Muscle of leg (tissue), 16 donors: ENCODE results near the gene PNMT. TPM values are rescaled to one million over a fixed set of nuclear protein-coding genes. Genes with fewer than 3 reads are reported as not detected.
A peak's percentile ranks its signal among the peaks of the same experiment; 100 is the strongest.

Experiments
- DNase-seq: peaks from one replicate; pipeline ENCODE4 v3.0.0; 2013
- H3K27ac ChIP-seq: one replicate; pipeline ENCODE4 v1.5.1; 2013; ENCODE audit warnings: mild to moderate bottlenecking, low read length, control low read depth
- H3K27me3 ChIP-seq: one replicate; pipeline ENCODE4 v1.6.1; 2013; ENCODE audit warnings: low read length; ENCODE audit not compliant: control insufficient read depth, insufficient read depth
- H3K36me3 ChIP-seq: one replicate; pipeline ENCODE4 v1.6.1; 2013; ENCODE audit warnings: low read length; ENCODE audit not compliant: control insufficient read depth, insufficient read depth
- H3K4me1 ChIP-seq: one replicate; pipeline ENCODE4 v1.6.1; 2013; ENCODE audit warnings: low read length; ENCODE audit not compliant: control insufficient read depth, insufficient read depth
- H3K4me3 ChIP-seq: one replicate; pipeline ENCODE4 v1.5.1; 2013; ENCODE audit warnings: low read length, control low read depth
- H3K9me3 ChIP-seq: replicated peaks from 2 replicates; pipeline ENCODE4 v1.6.1; 2013; ENCODE audit warnings: low read depth, low read length; ENCODE audit not compliant: control insufficient read depth
- WGBS: methylation state at CpG from one replicate; pipeline ENCODE4 v1.1.5; 2013; ENCODE audit warnings: missing lambda C conversion rate; ENCODE audit not compliant: insufficient coverage; 5-methylcytosine and 5-hydroxymethylcytosine counted together
- long read RNA-seq, 11 donors: transcript quantifications; one replicate each; lab custom pipeline, GENCODE V29; 2026
- polyA plus RNA-seq, 8 donors: library from polyadenylated mRNA; unstranded; fragments of 120-200 nt; gene quantifications; one replicate each; pipeline versions ENCODE4 v1.2.1 to v1.2.3, GENCODE V29; 2013; ENCODE audit warnings: inconsistent platforms in 1 of 8, low replicate concordance in 1 of 8; ENCODE audit not compliant: insufficient read length in 8 of 8, insufficient read depth in 1 of 8
- total RNA-seq: library from RNA; stranded (reverse); fragments of 120-200 nt; gene quantifications from one replicate; pipeline ENCODE4 v1.2.4, GENCODE V29; 2013

The PNMT gene, protein sequence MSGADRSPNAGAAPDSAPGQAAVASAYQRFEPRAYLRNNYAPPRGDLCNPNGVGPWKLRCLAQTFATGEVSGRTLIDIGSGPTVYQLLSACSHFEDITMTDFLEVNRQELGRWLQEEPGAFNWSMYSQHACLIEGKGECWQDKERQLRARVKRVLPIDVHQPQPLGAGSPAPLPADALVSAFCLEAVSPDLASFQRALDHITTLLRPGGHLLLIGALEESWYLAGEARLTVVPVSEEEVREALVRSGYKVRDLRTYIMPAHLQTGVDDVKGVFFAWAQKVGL
- total RNA-seq (3.2 TPM), polyA plus RNA-seq (1 to 10 TPM; 1.7 to 6.6 (median 3.6) TPM)
- long read RNA-seq, donor 1 = 0 reads
- long read RNA-seq, donor 2 = 0 reads
- long read RNA-seq, donor 3, partial matches to known transcripts = 0 of 1 reads
- long read RNA-seq, donor 3, other reads (novel, unspliced or antisense) = 0 of 1 reads
- long read RNA-seq, donor 4 = 0 reads
- long read RNA-seq, donor 5, partial matches to known transcripts = 0 of 1 reads
- long read RNA-seq, donor 5, other reads (novel, unspliced or antisense) = 0 of 1 reads
- long read RNA-seq, donor 6, partial matches to known transcripts = 0 of 2 reads
- long read RNA-seq, donor 6, other reads (novel, unspliced or antisense) = 0 of 2 reads
- long read RNA-seq, donor 7 = 0 reads
- long read RNA-seq, donor 8 = 0 reads
- long read RNA-seq, donor 9 = 0 reads
- long read RNA-seq, donor 10 = 0 reads
- long read RNA-seq, donor 11, partial matches to known transcripts = 0 of 1 reads
- long read RNA-seq, donor 11, other reads (novel, unspliced or antisense) = 0 of 1 reads

DNA sequence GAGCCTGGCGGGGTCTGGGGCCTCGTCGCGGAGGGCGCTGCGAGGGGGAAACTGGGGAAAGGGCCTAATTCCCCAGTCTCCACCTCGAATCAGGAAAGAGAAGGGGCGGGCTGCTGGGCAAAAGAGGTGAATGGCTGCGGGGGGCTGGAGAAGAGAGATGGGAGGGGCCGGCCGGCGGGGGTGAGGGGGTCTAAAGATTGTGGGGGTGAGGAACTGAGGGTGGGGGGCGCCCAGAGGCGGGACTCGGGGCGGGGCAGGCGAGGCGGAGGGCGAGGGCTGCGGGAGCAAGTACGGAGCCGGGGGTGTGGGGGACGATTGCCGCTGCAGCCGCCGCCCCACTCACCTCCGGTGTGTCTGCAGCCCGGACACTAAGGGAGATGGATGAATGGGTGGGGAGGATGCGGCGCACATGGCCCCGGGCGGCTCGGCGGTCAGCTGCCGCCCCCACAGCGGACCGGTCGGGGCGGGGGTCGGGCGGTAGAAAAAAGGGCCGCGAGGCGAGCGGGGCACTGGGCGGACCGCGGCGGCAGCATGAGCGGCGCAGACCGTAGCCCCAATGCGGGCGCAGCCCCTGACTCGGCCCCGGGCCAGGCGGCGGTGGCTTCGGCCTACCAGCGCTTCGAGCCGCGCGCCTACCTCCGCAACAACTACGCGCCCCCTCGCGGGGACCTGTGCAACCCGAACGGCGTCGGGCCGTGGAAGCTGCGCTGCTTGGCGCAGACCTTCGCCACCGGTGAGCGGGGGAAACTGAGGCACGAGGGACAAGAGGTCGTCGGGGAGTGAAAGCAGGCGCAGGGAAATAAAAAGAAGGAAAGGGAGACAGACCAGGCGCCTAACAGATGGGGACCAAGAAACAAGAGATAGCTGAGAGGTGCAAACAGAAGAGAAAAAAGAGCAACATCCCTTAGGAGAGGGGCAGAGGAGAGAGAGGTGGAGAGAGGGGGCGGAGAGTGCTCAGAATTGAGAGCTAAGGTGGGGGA lies at the start of gene PNMT:
Gene PNMT, plus strand, starts transcription at position 509 of the 980 bp plus-strand sequence. Its CDS starts 23 bp downstream, at position 532.
- peak within 1 kb of the TSS; percentile 95 for H3K27ac ChIP-seq
- H3K36me3 ChIP-seq = peaks cover 3% of the 10 kb centered on the region
- peak within 1 kb of the TSS; percentile 52 for H3K4me3 ChIP-seq
- peaks cover 65% of the 10 kb centered on the region for H3K4me1 ChIP-seq
- DNase-seq = peak; percentile 71
- H3K27me3 ChIP-seq = peaks cover 59% of the 10 kb centered on the region
- H3K9me3 ChIP-seq = no peaks in the 10 kb centered on the region
- under 1% methylated on average over 77 of the region's 85 CpGs for WGBS

DNA sequence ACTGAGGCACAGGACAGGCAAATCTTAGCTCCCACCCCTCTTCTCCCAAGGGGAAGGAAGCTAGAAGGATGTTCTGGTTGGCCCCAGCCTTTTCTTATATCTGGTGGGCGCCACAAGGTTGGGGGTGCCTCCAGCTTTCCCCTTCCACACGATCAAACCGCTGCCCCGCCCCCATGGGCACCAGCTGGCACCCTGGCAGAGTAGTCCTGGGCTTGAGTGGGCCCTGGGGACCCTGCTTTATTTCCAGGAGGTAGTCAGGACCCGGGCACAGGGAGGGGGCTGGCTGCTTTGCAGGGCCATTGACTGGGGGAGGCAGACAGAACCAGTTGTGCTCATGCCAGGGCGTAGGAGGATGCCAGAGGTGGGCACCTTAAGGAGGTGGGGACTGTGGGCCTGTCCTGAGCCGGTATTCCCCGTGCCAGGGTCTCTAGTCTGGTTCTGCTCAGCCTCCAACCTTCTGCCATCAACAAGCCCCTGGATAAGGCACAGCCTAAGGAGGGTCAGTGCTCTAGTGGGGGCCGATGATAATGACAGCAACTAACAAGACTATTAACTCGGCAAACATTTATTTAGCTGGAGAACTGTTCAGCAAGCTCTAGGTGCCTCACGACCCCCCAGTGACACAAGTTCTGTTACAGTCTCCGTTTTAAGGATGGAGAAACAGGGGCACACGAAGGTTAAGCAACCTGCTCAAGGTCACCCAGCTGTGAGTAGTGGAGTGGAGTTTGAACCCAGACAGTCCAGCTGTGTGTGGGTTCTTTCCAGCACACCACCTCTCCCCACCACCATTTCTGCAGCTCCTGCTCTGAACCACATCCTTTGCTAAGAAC lies 49.1 kb upstream of the PNMT start:
- Histone ChIP-seq H3K27me3 (peaks cover 61% of the 10 kb centered on the region), H3K36me3 (no peaks in the 10 kb centered on the region), H3K27ac (no peak overlapping the region), H3K9me3 (no peaks in the 10 kb centered on the region), H3K4me3 (no peak overlapping the region), H3K4me1 (peaks cover 23% of the 10 kb centered on the region)
- no peak for DNase-seq
- WGBS = 51% methylated on average over 5 of the region's 13 CpGs

DNA sequence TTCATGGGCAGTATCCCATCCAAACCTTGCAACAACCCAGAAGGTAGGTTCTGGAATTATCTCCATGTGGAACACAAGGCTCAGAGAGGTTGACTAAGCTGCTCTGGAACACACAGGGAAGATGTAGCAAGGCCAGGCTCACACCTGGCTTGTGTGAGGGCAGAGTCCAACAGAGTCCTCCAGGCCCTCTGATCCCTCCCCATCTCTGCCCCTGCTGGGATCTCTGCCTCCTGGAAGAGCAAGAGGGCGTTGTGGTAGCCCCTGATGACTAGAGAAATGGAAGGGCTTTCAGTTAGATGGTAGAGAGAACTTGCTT lies 48.5 kb upstream of the PNMT start:
- Histone ChIP-seq H3K36me3 (no peaks in the 10 kb centered on the region), H3K4me1 (peaks cover 23% of the 10 kb centered on the region), H3K9me3 (no peaks in the 10 kb centered on the region), H3K27me3 (peaks cover 60% of the 10 kb centered on the region), H3K4me3 (no peak overlapping the region), H3K27ac (no peak overlapping the region)
- DNase-seq = no peak
- no CpG with 5 or more reads among the region's 1 CpG for WGBS

DNA sequence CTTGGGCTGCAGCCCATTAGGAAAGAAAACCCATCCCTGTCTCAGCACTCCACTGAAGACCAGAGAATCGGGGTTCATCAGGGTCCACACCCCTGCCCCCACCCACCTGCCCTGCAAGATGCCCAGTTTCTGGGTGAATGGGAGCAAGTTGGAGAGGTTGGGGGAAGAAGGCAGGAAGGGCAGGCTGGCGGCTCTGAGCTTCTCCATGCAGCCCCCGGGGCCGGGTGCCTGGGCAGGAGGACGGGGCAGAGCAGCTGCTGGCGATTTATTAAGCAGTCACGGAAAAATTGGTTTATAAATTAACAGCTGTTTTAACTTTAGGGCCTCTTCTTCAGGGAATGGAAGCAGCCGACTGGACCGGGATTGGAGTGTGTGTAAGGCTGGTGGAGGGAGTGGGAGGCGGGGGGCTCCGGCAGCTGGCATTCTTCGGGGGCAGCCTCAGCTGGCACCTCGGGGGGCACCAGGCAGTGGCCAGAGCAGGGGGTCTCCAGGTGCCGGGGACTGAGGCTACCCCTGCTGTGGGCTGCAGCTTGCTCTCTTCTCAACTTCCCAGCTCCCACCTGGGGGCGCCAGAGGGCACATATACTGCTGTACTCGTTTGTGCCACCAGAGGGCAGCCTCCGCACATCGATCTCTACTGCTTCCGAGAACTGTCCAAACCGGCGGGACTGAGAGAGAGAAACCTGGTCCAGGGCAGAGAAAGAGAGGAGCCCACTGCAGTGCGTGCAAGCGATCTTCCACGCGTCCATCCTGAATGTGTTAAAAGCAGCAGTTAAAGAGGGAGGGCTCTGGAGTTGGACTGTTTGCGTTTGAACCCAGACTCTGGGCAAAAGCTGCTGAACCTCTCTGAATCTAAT lies 46.5 kb upstream of the PNMT start:
- Histone ChIP-seq H3K4me3 (no peak overlapping the region), H3K9me3 (no peaks in the 10 kb centered on the region), H3K4me1 (peaks cover 33% of the 10 kb centered on the region), H3K36me3 (no peaks in the 10 kb centered on the region), H3K27me3 (peaks cover 62% of the 10 kb centered on the region), H3K27ac (no peak overlapping the region)
- DNase-seq = peak; percentile 89
- 7% methylated on average over 21 of the region's 26 CpGs for WGBS

DNA sequence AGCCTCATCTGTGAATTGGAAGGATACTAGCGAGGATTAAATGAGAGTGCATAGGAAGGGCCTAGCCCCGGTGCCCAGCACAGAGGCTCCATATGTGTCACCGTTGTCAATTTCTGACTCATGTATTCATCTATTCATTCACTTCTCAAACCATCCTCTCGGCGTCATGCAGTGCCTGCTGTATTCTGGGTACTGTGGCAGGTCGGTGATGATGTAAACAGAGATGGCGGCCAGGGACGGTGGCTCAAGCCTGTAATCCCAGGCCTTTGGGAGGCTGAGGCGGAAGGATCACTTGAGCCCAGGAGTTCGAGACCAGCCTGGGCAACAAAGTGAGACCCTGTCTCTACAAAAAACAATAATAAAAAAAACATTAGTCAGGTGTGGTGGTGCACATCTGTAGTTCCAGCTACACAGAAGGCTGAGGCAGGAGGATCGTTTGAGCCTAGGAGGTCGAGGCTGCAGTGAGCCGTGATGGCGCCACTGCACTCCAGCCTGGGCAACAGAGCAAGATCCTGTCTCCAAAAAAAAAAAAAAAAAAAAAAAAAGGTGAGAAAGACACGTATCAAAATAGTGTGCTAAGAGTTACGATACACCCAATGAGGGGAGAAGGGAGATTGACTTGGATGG lies 45.8 kb upstream of the PNMT start:
- peaks cover 61% of the 10 kb centered on the region for H3K27me3 ChIP-seq
- H3K27ac ChIP-seq = no peak overlapping the region
- H3K9me3 ChIP-seq = no peaks in the 10 kb centered on the region
- H3K4me1 ChIP-seq = peaks cover 36% of the 10 kb centered on the region
- DNase-seq = no peak
- no peaks in the 10 kb centered on the region for H3K36me3 ChIP-seq
- WGBS = 59% methylated on average over 5 of the region's 16 CpGs
- H3K4me3 ChIP-seq = no peak overlapping the region

DNA sequence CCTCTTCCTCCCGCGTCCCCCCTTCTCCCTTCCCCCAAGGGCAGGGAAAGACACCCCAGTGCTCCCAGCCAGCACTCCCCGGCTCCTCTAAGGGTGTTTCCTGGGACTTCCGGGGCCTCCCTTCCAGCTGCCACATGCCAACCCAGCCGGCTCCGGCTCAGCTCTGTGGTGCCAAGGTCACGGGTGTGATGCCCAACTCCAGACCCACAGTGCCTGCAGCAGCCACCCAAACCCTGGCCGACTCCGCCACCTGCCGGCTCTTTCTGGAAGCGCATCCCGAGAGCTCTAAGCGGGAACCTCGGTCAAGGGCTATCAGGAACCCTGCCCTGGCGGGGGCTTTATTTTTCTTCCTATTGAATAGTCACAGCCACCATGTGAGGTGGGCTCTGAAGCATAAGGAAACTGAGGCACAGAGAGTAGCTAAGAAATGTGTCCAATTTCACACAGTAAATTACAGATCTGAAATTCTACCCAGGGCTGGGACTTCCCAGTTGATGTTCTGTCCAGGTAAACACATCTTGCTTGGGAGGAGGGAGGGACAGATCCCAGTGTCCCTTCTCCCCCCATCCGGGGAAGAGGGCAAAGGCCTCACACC lies 44.8 kb upstream of the PNMT start:
- Histone ChIP-seq H3K36me3 (no peaks in the 10 kb centered on the region), H3K27me3 (peaks cover 69% of the 10 kb centered on the region), H3K9me3 (no peaks in the 10 kb centered on the region), H3K4me1 (peaks cover 32% of the 10 kb centered on the region), H3K4me3 (no peak overlapping the region), H3K27ac (no peak overlapping the region)
- DNase-seq = peak; percentile 76
- 5% methylated on average over 14 of the region's 16 CpGs for WGBS

DNA sequence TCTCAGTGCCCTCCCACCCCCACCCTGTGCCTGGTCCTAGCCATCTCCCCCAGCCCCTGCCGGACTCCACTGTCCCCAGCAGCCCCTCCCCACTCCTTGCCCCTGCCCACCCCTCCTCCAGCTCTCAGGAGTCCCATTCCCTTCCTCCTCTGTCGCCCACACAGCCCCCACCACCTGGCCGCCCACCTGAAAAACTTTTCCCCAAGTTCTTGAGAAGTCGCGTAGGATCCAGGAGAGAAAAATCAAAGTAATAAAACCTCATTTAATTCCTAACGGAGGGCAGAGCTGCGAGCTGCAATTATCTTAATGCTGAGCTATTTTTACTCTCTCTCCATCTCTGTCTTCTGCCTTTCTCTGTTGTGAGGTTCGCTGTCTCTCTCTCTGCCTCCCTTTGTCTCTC lies 43.9 kb upstream of the PNMT start:
- peaks cover 26% of the 10 kb centered on the region for H3K4me1 ChIP-seq

DNA sequence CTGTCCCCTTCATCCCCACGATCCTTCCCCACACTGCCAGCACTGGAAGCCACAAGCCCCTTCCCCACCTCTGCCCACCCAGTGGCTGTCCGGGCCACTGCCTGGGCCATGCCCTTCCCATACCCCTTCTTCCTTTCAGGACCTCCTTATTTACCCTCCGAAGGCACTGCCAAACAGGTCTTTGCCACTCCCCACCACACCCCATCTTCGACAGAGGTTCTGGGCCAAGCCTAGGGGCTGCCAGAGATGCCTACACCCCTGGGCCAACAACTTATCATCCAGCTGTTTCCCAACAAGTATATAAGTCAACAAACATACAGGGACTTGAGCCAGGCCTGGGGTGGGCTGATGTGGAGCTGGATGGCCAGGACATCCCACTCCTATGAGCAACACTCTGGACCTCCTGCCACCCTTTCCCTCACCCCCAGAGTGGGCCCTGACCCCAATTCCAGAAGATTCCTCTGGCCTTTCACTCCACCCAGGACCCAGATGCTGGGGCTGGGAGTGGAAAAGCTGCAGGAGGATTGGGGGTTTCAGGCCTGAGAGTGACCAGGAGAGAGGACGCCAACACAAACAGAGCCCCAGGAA lies 43.0 kb upstream of the PNMT start:
- H3K9me3 ChIP-seq = no peaks in the 10 kb centered on the region
- no peaks in the 10 kb centered on the region for H3K36me3 ChIP-seq
- WGBS = 42% methylated on average over 2 of the region's 5 CpGs
- H3K27me3 ChIP-seq = peaks cover 77% of the 10 kb centered on the region
- peak; percentile 42 for DNase-seq
- no peak overlapping the region for H3K27ac ChIP-seq
- no peak overlapping the region for H3K4me3 ChIP-seq
- H3K4me1 ChIP-seq = peaks cover 26% of the 10 kb centered on the region

More for the DNA sequence above, 43.9 kb upstream of the PNMT start:
- Histone ChIP-seq H3K9me3 (no peaks in the 10 kb centered on the region), H3K27ac (no peak overlapping the region), H3K36me3 (no peaks in the 10 kb centered on the region), H3K4me3 (no peak overlapping the region), H3K27me3 (peaks cover 69% of the 10 kb centered on the region)
- WGBS = 36% methylated on average over 7 of the region's 8 CpGs
- DNase-seq = no peak
